Activated gamma-delta T cell (primary cell): ENCODE results near the gene NEURL1B.

Experiments used
- DNase-seq: peaks from one replicate; lab custom pipeline; 2025; lab: John Stamatoyannopoulos, UW

Gene NEURL1B

GRCh38 chr5:172714491-172715420 lies 73.7 kb downstream of the NEURL1B start:
- no peak for DNase-seq

- no peak for DNase-seq
Measured at GRCh38 chr5:172715421-172715780, 74.3 kb downstream of the NEURL1B start.

- DNase-seq = no peak
Measured at GRCh38 chr5:172715931-172716682, 75.0 kb downstream of the NEURL1B start.

- DNase-seq = peak; percentile 23
Measured at GRCh38 chr5:172716796-172717313, 75.8 kb downstream of the NEURL1B start.

GRCh38 chr5:172717481-172718195 lies 76.6 kb downstream of the NEURL1B start:
- DNase-seq = no peak

GRCh38 chr5:172718527-172719114 lies 77.6 kb downstream of the NEURL1B start:
- DNase-seq = no peak

GRCh38 chr5:172719211-172719610 lies 78.1 kb downstream of the NEURL1B start:
- DNase-seq = no peak

GRCh38 chr5:172720655-172721054 lies 79.6 kb downstream of the NEURL1B start:
- no peak for DNase-seq

GRCh38 chr5:172721455-172722326 lies 80.6 kb downstream of the NEURL1B start:
- no peak for DNase-seq

- DNase-seq = no peak
Measured at GRCh38 chr5:172722327-172722815, 81.3 kb downstream of the NEURL1B start.

- DNase-seq = no peak
Measured at GRCh38 chr5:172723508-172723907, 82.4 kb downstream of the NEURL1B start.

GRCh38 chr5:172724242-172725183 lies 83.5 kb downstream of the NEURL1B start:
- DNase-seq = no peak

- no peak for DNase-seq
Measured at GRCh38 chr5:172725273-172725672, 84.2 kb downstream of the NEURL1B start.

GRCh38 chr5:172725785-172726184 lies 84.7 kb downstream of the NEURL1B start:
- DNase-seq = no peak

GRCh38 chr5:172726966-172727365 lies 85.9 kb downstream of the NEURL1B start:
- DNase-seq = no peak

GRCh38 chr5:172727551-172727950 lies 86.5 kb downstream of the NEURL1B start:
- no peak for DNase-seq

- no peak for DNase-seq
Measured at GRCh38 chr5:172728481-172729241, 87.6 kb downstream of the NEURL1B start.

- no peak for DNase-seq
Measured at GRCh38 chr5:172729588-172729987, 88.5 kb downstream of the NEURL1B start.

GRCh38 chr5:172730222-172730621 lies 89.2 kb downstream of the NEURL1B start:
- DNase-seq = no peak
